ENCODE results near the gene GIT1.

DNA sequence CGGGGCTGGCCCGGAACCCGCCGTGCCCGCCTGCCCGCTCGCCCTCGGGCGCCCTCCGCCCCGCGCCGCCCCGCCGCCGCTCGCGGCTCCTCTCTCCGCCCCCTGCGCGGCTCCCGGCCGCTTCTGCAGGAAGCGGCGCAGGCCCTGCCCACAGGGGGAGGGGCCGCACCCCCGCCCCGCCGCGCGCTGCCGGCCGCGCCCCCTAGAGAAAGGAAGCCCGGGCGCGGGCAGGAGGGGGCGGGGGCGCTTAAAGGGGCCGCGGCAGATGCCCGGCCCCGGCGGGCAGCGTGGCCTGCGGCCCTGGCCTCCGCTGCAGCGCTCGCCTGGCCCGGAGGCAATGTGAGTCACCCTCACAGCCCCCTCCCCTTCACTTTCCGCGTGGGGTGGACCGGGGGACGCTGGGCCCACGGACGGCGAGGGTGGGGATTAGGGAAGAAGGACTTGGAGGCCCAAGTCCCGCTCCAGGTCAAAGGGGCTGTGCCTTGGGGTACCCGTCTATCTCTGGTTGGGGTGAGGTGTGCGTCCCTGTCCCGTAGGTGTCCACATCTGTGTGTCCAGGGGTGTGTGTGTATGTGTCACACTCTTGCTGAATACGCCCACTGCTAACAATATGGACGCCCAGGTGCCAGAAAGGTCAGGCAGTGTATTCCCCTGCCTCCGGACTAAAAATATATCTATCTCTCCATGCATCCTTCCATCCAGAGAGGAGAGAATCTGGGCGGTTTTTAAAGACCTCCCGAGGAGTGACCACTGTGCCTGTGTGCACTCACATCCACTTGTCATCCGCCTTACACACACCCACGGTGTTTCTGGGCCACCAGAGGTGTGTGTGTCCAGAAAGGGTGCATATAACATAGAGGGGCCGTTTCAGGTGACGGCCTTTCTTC lies at the start of gene GIT1:
- TF ChIP-seq, protein P1, sequence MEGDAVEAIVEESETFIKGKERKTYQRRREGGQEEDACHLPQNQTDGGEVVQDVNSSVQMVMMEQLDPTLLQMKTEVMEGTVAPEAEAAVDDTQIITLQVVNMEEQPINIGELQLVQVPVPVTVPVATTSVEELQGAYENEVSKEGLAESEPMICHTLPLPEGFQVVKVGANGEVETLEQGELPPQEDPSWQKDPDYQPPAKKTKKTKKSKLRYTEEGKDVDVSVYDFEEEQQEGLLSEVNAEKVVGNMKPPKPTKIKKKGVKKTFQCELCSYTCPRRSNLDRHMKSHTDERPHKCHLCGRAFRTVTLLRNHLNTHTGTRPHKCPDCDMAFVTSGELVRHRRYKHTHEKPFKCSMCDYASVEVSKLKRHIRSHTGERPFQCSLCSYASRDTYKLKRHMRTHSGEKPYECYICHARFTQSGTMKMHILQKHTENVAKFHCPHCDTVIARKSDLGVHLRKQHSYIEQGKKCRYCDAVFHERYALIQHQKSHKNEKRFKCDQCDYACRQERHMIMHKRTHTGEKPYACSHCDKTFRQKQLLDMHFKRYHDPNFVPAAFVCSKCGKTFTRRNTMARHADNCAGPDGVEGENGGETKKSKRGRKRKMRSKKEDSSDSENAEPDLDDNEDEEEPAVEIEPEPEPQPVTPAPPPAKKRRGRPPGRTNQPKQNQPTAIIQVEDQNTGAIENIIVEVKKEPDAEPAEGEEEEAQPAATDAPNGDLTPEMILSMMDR (IDR thresholded peaks at IDR 0.05): no peak
- TF ChIP-seq ZFX (IDR thresholded peaks at IDR 0.05; ENCODE audit: borderline replicate concordance): no peak

Measured in 22Rv1 (cell line).